ENCODE results near the gene ANXA2. TPM values are rescaled to one million over a fixed set of nuclear protein-coding genes. Genes with fewer than 3 reads are reported as not detected.
A peak's percentile ranks its signal among the peaks of the same experiment; 100 is the strongest.

The ANXA2 gene
- total RNA-seq, 1 experiment from 2014 or later, result 1,903 TPM

- no peaks in the 10 kb centered on the region for H3K9me3 ChIP-seq (ENCODE audit: control insufficient read depth, insufficient read depth, low read depth, low read length)
- TF ChIP-seq CTCF (IDR thresholded peaks at IDR 0.05), result no peak
- 0 out of 2 replicates have a peak, but pooled peaks have one; percentile 57 for TF ChIP-seq SIN3A (IDR thresholded peaks at IDR 0.05; ENCODE audit: borderline replicate concordance, insufficient read depth, low read depth, low read length)
- peak; percentile 90 for TF ChIP-seq POLR2AphosphoS5 (IDR thresholded peaks at IDR 0.05; ENCODE audit: low read depth, low read length)
- H3K4me1 ChIP-seq (ENCODE audit: control insufficient read depth, insufficient read depth, low read length), result peaks cover 62% of the 10 kb centered on the region
- peaks cover 31% of the 10 kb centered on the region for H3K36me3 ChIP-seq (ENCODE audit: control insufficient read depth, insufficient read depth, low read length)
- ATAC-seq (no peak), DNase-seq (ENCODE audit: low read depth, low spot score) (no peak)
- peak overlapping the region; percentile 100 for H3K27ac ChIP-seq (ENCODE audit: low read length)
- ChIA-PET CTCF (no interaction called here), POLR2A (no interaction called here)
- in situ Hi-C loops (cut with HindIII; ENCODE audit: low pct_unique_long_range_greater_than_20kb, low sequenced_read_pairs), result no loop called here
- H3K27me3 ChIP-seq (ENCODE audit: control insufficient read depth, insufficient read depth, low read length), result no peaks in the 10 kb centered on the region
- intact Hi-C loops (cut with micrococcal nuclease; ENCODE audit: unreplicated experiment), result no loop called here
- no TSS peak for BruUV-seq (replicated peaks)
- H3K4me3 ChIP-seq (ENCODE audit: low read depth in 2 of 2, low read length in 2 of 2), result peak overlapping the region; percentile 88 to 93
Observed at GRCh38 chr15:60396560-60396957, 1.2 kb downstream of the ANXA2 start.

- ChIA-PET POLR2A (no interaction called here), CTCF (no interaction called here)
- ATAC-seq, result no peak
- H3K4me3 ChIP-seq (ENCODE audit: low read depth in 2 of 2, low read length in 2 of 2), result peak overlapping the region; percentile 88 to 93
- no peaks in the 10 kb centered on the region for H3K27me3 ChIP-seq (ENCODE audit: control insufficient read depth, insufficient read depth, low read length)
- intact Hi-C loops (cut with micrococcal nuclease; ENCODE audit: unreplicated experiment), result no loop called here
- H3K36me3 ChIP-seq (ENCODE audit: control insufficient read depth, insufficient read depth, low read length), result peaks cover 31% of the 10 kb centered on the region
- no peaks in the 10 kb centered on the region for H3K9me3 ChIP-seq (ENCODE audit: control insufficient read depth, insufficient read depth, low read depth, low read length)
- H3K27ac ChIP-seq (ENCODE audit: low read length), result peak overlapping the region; percentile 100
- peaks cover 66% of the 10 kb centered on the region for H3K4me1 ChIP-seq (ENCODE audit: control insufficient read depth, insufficient read depth, low read length)
- BruUV-seq (replicated peaks), result TSS peak; percentile 53
- TF ChIP-seq SIN3A (IDR thresholded peaks at IDR 0.05; ENCODE audit: borderline replicate concordance, insufficient read depth, low read depth, low read length) (no peak), CTCF (IDR thresholded peaks at IDR 0.05) (no peak), POLR2AphosphoS5 (IDR thresholded peaks at IDR 0.05; ENCODE audit: low read depth, low read length) (no peak), REST (IDR thresholded peaks at IDR 0.05; ENCODE audit: insufficient read depth in 1 of 2, low read depth in 2 of 2, low read length in 1 of 2) (no peak), TCF7L2 (IDR thresholded peaks at IDR 0.05; ENCODE audit: low read depth, low read length) (no peak)
- in situ Hi-C loops (cut with HindIII; ENCODE audit: low pct_unique_long_range_greater_than_20kb, low sequenced_read_pairs), result no loop called here
- no peak for DNase-seq (ENCODE audit: low read depth, low spot score)
Observed at GRCh38 chr15:60396100-60396499, 1.7 kb downstream of the ANXA2 start.

All from Panc1 (cell line).